GM19397 (cell line): ENCODE data around the gene CLIP2.
"Not testable (repeated sequence)": the region's sequence is repeated elsewhere in the genome, so short reads cannot be mapped to it uniquely, and the experiment has no call there.

ENCODE experiments used
- ATAC-seq: cut with Tn5 transposase; IDR thresholded peaks from one replicate; pipeline ENCODE4 v1.9.1; 2021; ENCODE audit warnings: mild to moderate bottlenecking, moderate library complexity; ENCODE audit not compliant: unreplicated experiment

Gene CLIP2

GRCh38 chr7:74325210-74325565 is 36.0 kb downstream of the CLIP2 start:
- ATAC-seq = no peak

DNA sequence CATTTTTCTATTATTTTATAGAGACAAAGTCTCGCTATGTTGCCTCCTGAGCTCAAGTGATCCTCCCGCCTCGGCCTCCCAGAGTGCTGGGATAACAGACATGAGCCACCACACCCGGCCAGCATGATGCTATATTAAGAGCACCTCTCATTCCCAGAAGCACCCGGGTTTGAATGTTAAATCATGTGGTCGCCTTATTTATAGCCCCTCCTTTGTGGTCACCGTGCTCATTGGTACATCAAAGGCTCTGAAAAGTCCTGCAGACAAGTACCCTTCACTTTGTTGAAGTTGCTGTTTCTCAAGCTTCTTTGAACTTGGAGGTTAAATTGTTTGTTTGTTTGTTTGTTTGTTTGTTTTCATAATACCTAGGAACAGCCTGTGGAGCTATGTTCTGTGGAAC is 40.0 kb downstream of the CLIP2 start:
- ATAC-seq = no peak

DNA sequence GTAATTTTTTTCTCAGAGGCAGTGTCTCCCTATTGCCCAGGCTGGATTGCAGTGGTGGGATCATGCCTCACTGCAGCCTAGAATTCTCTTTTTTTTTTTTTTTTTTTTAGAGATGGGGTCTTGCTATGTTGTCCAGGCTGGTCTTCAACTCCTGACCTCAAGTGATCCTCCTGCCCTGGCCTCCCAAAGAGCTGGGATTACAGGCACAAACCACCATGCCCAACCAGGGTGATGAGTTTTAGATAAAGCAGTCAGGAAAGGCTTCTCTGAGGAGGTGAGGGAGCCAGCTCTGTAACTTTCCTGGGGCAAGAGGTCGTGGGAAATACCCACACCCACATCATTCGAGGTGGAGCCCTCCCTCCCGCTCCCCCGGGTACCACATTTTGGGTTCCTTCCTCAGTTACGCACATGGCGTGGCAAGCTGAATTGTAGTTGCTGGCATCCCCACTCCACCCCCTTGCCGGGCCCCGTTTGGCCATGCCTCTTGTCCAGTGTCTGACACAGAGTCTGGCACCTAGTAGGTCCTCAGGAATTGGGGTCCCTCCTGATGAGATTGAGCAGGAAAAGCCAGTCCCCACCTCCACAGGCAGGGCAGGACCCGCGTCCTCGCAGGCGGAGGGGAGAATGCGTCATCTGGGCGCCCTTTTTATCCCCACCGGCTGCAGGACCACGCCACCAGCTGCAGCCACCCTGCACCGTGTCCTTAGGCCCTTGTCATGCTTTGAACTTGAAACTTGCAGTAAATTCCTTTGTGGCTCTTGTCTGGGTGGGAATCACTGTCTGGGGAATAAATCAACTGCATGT is 43.4 kb downstream of the CLIP2 start:
- no peak for ATAC-seq

GRCh38 chr7:74334030-74334429 is 44.8 kb downstream of the CLIP2 start:
- ATAC-seq = no peak

- ATAC-seq = no peak
Measured at GRCh38 chr7:74337926-74338325, 48.7 kb downstream of the CLIP2 start.

GRCh38 chr7:74338366-74339108 is 49.3 kb downstream of the CLIP2 start:
- no peak for ATAC-seq

DNA sequence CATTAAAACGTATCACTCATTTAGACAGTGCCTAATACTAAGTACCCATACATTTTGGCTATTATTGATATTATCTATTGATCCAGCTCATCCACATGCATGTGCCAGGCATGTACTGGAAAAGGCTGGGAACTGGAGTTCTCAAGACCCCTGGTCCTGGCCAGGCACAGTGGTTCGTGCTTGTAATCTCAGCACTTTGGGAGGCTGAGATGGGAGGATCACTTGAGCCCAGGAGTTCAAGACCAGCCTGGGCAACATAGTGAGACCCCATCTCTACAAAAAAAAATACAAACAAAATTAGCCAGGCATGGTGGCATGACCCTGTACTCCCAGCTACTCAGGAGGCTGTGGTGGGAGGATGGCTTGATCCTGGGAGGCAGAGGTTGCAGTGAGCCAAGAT is 50.4 kb downstream of the CLIP2 start:
- ATAC-seq = not testable (repeated sequence)

- no peak for ATAC-seq
Measured at GRCh38 chr7:74343281-74344131, 54.3 kb downstream of the CLIP2 start.

- ATAC-seq = no peak
Measured at GRCh38 chr7:74344132-74344496, 54.9 kb downstream of the CLIP2 start.

DNA sequence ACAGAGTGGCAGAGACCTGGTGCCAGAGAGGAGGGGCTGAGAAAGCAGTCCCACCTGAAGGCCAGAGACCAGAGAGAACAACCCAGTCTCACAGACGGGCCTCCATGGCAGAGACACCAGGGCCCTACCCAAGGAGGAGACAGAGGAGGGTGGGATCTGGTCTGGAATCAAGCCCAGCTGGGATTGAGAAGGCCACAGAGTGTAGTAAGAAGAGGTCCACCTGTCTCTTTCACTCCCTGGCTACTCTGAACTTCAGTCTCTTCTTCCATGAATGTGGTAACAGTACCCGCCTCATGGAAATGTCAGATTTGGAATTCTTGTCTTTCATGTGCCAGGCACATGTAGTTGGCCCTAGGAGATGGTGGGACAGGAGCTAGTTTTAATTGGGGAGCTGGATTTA is 55.6 kb downstream of the CLIP2 start:
- no peak for ATAC-seq

DNA sequence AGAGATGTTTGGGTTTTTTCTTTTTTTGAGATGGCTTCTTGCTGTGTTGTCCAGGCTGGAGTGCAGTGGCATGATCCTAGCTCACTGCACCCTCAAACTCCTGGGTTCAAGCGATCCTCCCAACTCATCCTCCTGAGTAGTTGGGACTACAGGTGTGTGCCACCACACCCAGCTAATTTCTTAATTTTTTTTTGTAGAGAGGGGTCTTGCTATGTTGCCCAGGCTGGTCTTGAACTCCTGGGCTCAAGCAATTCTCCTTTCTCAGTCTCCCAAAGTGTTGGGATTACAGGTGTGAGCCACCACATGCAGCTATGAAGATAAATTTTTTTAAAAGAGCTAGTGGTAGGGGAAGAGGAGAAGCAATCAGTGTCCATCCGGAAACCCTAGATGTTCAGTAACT is 56.8 kb downstream of the CLIP2 start:
- no peak for ATAC-seq

DNA sequence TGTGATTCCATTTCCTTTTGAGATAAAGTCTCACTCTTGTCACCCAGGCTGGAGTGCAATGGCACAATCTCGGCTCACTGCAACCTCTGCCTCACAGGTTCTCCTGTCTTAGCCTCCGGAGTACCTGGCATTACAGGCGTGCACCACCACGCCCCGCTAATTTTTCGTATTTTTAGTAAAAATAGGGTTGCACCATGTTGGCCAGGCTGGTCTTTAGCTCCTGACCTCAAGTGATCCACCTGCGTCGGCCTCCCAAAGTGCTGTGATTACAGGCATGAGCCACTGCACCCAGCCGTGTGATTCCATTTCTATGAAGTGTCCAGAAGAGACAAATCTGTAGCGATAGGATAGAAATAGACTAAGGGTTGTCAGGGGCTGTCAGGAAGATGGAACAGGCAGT is 60.4 kb downstream of the CLIP2 start:
- no peak for ATAC-seq

- ATAC-seq = no peak
Measured at GRCh38 chr7:74350751-74351150, 61.5 kb downstream of the CLIP2 start.

GRCh38 chr7:74351836-74352235 is 62.6 kb downstream of the CLIP2 start:
- no peak for ATAC-seq

DNA sequence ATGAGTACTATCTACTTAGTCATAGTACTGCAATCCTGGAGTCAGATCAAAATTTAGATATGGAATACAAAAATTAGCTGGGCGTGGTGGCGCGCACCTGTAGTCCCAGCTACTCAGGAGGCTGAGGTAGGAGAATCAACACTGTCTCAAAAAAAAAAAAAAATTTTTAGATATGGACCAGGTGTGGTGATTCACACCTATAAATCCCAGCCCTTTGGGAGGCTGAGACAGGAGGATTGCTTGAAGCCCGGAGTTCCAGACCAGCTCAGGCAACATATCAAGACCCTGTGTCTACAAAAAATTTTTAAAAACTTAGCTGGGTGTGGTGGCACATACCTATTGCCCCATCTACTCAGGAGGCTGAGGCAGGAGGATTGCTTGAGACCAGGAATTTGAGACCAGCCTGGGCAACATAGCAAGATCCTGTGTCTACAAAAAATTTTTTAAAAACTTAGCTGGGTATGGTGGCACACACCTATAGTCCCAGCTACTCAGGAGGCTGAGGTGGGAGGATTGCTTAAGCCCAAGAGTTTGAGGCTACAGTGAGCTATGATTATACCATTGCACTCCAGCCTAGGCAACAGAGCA is 63.4 kb downstream of the CLIP2 start:
- ATAC-seq = not testable (repeated sequence)

- ATAC-seq = no peak
Measured at GRCh38 chr7:74354009-74354408, 64.8 kb downstream of the CLIP2 start.

GRCh38 chr7:74355091-74355490 is 65.9 kb downstream of the CLIP2 start:
- no peak for ATAC-seq

DNA sequence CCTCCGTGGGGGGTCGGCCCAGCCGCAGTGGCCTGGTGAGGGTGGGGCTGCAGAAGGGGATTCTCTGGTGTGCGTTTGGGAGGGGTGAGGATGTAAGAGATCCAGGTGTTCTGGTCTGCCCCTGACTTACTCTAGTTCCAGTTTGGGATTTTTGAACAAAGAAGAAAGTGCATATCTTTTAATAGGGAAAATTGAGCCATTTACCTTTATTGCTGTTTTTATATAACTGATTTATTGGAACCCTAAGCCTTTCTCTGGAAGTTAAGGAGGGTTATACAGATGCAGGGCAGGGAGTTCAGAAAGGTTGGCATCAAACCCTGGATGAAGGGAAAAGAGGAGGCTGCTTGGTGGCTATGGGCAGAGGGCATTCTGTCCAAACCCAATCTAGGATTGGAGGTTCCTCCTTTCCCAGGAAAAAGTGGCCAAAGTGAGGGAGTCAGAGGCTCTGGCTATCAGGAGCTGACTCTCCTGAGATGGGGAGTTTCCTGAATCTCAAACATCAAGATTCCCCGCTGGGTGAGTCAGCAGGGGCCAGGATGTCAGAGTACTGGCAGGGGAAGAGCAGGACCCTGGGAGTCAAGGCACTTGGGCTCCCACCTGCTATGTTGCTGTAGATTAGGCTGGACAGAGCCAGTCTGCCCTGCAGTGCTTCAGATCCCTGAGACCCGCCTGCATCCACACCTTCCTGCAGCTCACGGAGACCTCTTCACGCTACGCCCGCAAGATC is 67.5 kb downstream of the CLIP2 start:
- no peak for ATAC-seq

GRCh38 chr7:74360008-74360407 is 70.8 kb downstream of the CLIP2 start:
- no peak for ATAC-seq

GRCh38 chr7:74362266-74362665 is 73.1 kb downstream of the CLIP2 start:
- ATAC-seq = no peak

DNA sequence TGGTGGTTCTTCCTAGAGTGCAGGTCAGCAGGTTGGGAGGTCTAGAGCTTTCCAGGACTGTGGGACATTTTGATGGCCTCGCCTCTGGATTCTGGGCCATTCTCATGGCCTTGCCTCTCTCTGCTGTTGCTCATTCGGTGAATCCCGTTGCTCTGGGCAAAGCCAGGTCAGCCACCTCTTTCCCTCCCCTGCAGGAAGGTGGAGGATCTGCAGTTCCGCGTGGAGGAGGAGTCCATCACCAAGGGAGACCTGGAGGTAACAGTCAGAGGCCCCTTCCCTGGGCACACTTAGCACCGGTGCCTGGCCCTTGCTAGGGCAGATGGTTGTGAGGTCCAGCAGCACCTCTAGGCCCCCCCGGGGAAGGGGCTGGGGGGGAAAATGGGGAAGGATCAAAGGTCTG is 74.9 kb downstream of the CLIP2 start:
- ATAC-seq = no peak
